ENCODE measurements around the gene BAZ1B. TPM values are rescaled to one million over a fixed set of nuclear protein-coding genes. Genes with fewer than 3 reads are reported as not detected.
"Not testable (repeated sequence)": the region's sequence is repeated elsewhere in the genome, so short reads cannot be mapped to it uniquely, and the experiment has no call there.

Gene BAZ1B
- total and polyA plus RNA-seq, 8 donors: 51.7 to 84.8 (median 72.8) TPM

- intact Hi-C loops (cut with DNase I): no loop called here
- peak in 1 of 4 donors; percentile 83 for DNase-seq
These were observed 88.0 kb downstream of the BAZ1B start for GRCh38 chr7:73433924-73434700.

GRCh38 chr7:73432676-73433075 is 89.4 kb downstream of the BAZ1B start:
- no peak for ATAC-seq
- no peak for DNase-seq
- Histone ChIP-seq H3K27me3 (peaks cover 0 to 64% of the 10 kb centered on the region in 2 donors), H3K36me3 (no peaks in the 10 kb centered on the region), H3K4me3 (no peak overlapping the region), H3K9me3 (no peaks in the 10 kb centered on the region), H3K4me1 (peaks cover 0 to 5% of the 10 kb centered on the region in 2 donors), H3K27ac (no peak overlapping the region)
- intact Hi-C loops (cut with DNase I): no loop called here
- no peak for TF ChIP-seq CTCF (IDR thresholded peaks at IDR 0.05)

More at GRCh38 chr7:73433924-73434700, 88.0 kb downstream of the BAZ1B start:
- H3K36me3 ChIP-seq: peaks cover 0 to 5% of the 10 kb centered on the region in 2 donors
- H3K27me3 ChIP-seq: peaks cover 0 to 56% of the 10 kb centered on the region in 2 donors
- H3K27ac ChIP-seq: no peak overlapping the region
- no peak for TF ChIP-seq CTCF (IDR thresholded peaks at IDR 0.05)
- H3K4me1 ChIP-seq: peaks cover 0 to 5% of the 10 kb centered on the region in 2 donors
- peak overlapping the region in 1 of 2 donors; percentile 43 for H3K4me3 ChIP-seq
- H3K9me3 ChIP-seq: no peaks in the 10 kb centered on the region
- no peak for ATAC-seq

- no peak for TF ChIP-seq CTCF (IDR thresholded peaks at IDR 0.05)
- ATAC-seq: no peak
- no peaks in the 10 kb centered on the region for H3K9me3 ChIP-seq
- H3K27me3 ChIP-seq: peaks cover 0 to 64% of the 10 kb centered on the region in 2 donors
- no peaks in the 10 kb centered on the region for H3K36me3 ChIP-seq
- H3K4me1 ChIP-seq: peaks cover 0 to 5% of the 10 kb centered on the region in 2 donors
- no peak overlapping the region for H3K4me3 ChIP-seq
- DNase-seq: no peak
- intact Hi-C loops (cut with DNase I): no loop called here
- H3K27ac ChIP-seq: no peak overlapping the region
These were observed 90.9 kb downstream of the BAZ1B start for GRCh38 chr7:73431041-73431835.

GRCh38 chr7:73430540-73430939 is 91.6 kb downstream of the BAZ1B start:
- H3K9me3 ChIP-seq; intact Hi-C loops (cut with DNase I); H3K4me1 ChIP-seq; ATAC-seq; H3K36me3 ChIP-seq; H3K27ac ChIP-seq; H3K4me3 ChIP-seq; DNase-seq: not testable (repeated sequence)
- peaks cover 0 to 61% of the 10 kb centered on the region in 2 donors for H3K27me3 ChIP-seq

- Histone ChIP-seq H3K9me3 (no peaks in the 10 kb centered on the region), H3K4me3 (no peak overlapping the region), H3K27ac (no peak overlapping the region), H3K4me1 (peaks cover 0 to 5% of the 10 kb centered on the region in 2 donors), H3K27me3 (peaks cover 0 to 59% of the 10 kb centered on the region in 2 donors), H3K36me3 (no peaks in the 10 kb centered on the region)
- TF ChIP-seq CTCF (IDR thresholded peaks at IDR 0.05): no peak
- no peak for ATAC-seq
- DNase-seq: no peak
- intact Hi-C loops (cut with DNase I): no loop called here
These were observed 92.2 kb downstream of the BAZ1B start for GRCh38 chr7:73429622-73430505.

Data from left lung (tissue), 10 donors.